ENCODE data around the gene CLDN14. TPM values are rescaled to one million over a fixed set of nuclear protein-coding genes. Genes with fewer than 3 reads are reported as not detected.
"Not testable (repeated sequence)": the region's sequence is repeated elsewhere in the genome, so short reads cannot be mapped to it uniquely, and the experiment has no call there.

Gene CLDN14
- total RNA-seq, 1 experiment from 2014 or later, result not detected

- H3K4me3 ChIP-seq, result no peak overlapping the region
- no peaks in the 10 kb centered on the region for H3K36me3 ChIP-seq
- peaks cover 4% of the 10 kb centered on the region for H3K4me1 ChIP-seq (replicated peaks)
- no peaks in the 10 kb centered on the region for H3K27me3 ChIP-seq (replicated peaks)
- no peaks in the 10 kb centered on the region for H3K9me3 ChIP-seq (replicated peaks)
- no peak for DNase-seq (ENCODE audit: low read depth in 1 of 2, low spot score in 2 of 2)
- no peak overlapping the region for H3K27ac ChIP-seq
Measured at GRCh38 chr21:36489103-36489775, 9.3 kb upstream of the CLDN14 start.

DNA sequence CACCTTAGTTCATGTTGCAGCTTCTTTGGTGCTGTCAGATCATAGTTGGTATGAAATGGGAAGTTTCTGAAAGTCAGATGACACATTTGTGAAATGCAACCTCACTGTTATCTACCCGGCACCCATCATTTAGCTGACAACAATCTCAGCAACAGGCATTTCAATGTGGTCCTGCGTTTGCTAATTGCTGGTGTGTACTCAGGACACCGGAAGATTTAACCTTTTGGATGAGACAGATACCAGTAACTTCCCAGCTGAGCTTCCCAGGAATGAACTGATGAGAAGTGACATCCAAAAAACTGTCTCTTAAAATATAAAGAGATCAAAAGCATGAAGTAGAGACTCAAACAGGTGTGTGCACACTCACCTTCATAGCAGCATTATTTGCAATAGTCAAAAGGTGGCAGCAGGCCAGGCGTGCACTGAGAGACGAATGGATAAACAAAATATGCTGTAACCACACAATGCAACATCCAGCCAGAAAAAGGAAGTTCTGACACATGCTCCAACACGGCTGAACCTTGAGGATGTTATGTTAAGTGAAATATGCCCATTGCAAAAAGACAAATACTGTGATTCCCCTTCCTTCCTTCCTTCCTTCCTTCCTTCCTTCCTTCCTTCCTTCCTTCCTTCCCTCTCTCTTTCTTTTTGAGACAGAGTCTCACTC is 7.9 kb upstream of the CLDN14 start:
- H3K36me3 ChIP-seq, result no peaks in the 10 kb centered on the region
- no peak overlapping the region for H3K27ac ChIP-seq
- peaks cover 4% of the 10 kb centered on the region for H3K4me1 ChIP-seq (replicated peaks)
- no peak for DNase-seq (ENCODE audit: low read depth in 1 of 2, low spot score in 2 of 2)
- H3K27me3 ChIP-seq (replicated peaks), result no peaks in the 10 kb centered on the region
- H3K9me3 ChIP-seq (replicated peaks), result no peaks in the 10 kb centered on the region
- no peak overlapping the region for H3K4me3 ChIP-seq

GRCh38 chr21:36486246-36486645 is 6.3 kb upstream of the CLDN14 start:
- H3K4me1 ChIP-seq (replicated peaks), result peaks cover 4% of the 10 kb centered on the region
- no peaks in the 10 kb centered on the region for H3K9me3 ChIP-seq (replicated peaks)
- DNase-seq (ENCODE audit: low read depth in 1 of 2, low spot score in 2 of 2), result no peak
- H3K4me3 ChIP-seq, result no peak overlapping the region
- H3K27me3 ChIP-seq (replicated peaks), result no peaks in the 10 kb centered on the region
- no peak overlapping the region for H3K27ac ChIP-seq
- no peaks in the 10 kb centered on the region for H3K36me3 ChIP-seq

GRCh38 chr21:36485476-36485875 is 5.6 kb upstream of the CLDN14 start:
- no peaks in the 10 kb centered on the region for H3K36me3 ChIP-seq
- H3K9me3 ChIP-seq (replicated peaks), result no peaks in the 10 kb centered on the region
- H3K4me3 ChIP-seq, result no peak overlapping the region
- H3K27ac ChIP-seq, result no peak overlapping the region
- no peaks in the 10 kb centered on the region for H3K27me3 ChIP-seq (replicated peaks)
- peaks cover 4% of the 10 kb centered on the region for H3K4me1 ChIP-seq (replicated peaks)
- DNase-seq (ENCODE audit: low read depth in 1 of 2, low spot score in 2 of 2), result no peak

DNA sequence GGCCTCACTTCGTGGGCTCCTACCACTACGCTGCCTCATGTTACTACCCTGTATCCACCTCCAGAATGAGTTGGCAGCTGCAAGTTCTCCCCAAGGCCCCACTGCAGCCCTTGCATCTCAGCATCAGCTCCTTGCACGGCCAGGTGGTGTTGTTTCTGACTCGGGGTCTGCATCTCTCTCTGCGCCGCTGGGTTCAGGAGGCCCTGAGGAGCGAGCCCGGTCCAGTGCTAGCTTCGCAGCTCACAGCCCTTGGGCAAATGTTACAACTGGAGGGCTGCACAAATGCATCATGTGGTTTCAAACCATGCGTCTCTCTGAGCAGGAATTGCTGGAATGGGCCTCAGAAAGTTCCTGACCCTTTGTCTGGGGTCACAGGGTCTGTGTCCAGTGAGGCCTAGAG is 3.2 kb upstream of the CLDN14 start:
- Histone ChIP-seq H3K27ac (no peak overlapping the region), H3K27me3 (replicated peaks) (no peaks in the 10 kb centered on the region), H3K4me1 (replicated peaks) (peaks cover 20% of the 10 kb centered on the region), H3K4me3 (no peak overlapping the region), H3K36me3 (no peaks in the 10 kb centered on the region), H3K9me3 (replicated peaks) (no peaks in the 10 kb centered on the region)
- no peak for DNase-seq (ENCODE audit: low read depth in 1 of 2, low spot score in 2 of 2)

DNA sequence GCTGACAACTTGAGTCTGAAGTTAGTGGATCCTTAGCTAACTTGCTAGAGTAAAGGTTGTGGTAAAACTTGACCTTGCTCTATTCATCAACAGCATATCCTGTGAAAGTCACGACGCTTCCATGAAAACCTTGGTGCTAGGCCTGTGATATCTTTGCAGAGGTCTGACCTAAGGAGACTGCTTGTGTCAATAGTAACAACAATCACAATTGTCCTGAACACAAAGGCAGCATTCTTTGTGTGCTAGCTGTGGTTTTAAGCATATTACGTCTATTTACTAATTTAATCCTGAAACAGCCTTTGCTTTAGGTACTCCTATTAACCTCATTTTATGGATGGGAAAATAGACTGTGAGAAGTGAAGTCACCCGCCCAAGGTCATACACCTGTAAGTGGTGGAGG is 2.8 kb upstream of the CLDN14 start:
- Histone ChIP-seq H3K27ac (no peak overlapping the region), H3K27me3 (replicated peaks) (no peaks in the 10 kb centered on the region), H3K4me3 (no peak overlapping the region), H3K36me3 (no peaks in the 10 kb centered on the region), H3K9me3 (replicated peaks) (no peaks in the 10 kb centered on the region), H3K4me1 (replicated peaks) (peaks cover 16% of the 10 kb centered on the region)
- DNase-seq (ENCODE audit: low read depth in 1 of 2, low spot score in 2 of 2), result no peak

DNA sequence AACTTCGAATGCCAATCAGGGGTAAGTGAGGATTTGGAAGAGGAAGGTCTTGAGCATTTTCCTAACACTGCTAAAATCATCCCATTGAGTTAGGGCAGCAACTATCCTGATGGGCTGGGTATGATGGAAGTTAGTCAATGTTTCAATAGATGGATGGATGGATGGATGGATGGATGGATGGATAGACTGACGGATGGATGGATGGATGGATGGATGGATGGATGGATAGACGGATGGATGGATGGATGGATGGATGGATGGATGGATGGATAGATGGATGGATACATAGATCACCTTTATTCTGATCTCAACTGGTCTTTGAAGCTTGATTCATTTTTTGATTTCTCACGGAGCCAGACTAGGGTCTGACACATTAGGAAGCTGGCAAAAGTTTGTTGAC is 2.3 kb upstream of the CLDN14 start:
- H3K9me3 ChIP-seq (replicated peaks), result no peaks in the 10 kb centered on the region
- no peak overlapping the region for H3K4me3 ChIP-seq
- peaks cover 16% of the 10 kb centered on the region for H3K4me1 ChIP-seq (replicated peaks)
- DNase-seq (ENCODE audit: low read depth in 1 of 2, low spot score in 2 of 2), result no peak
- H3K27ac ChIP-seq, result no peak overlapping the region
- H3K36me3 ChIP-seq, result no peaks in the 10 kb centered on the region
- no peaks in the 10 kb centered on the region for H3K27me3 ChIP-seq (replicated peaks)

DNA sequence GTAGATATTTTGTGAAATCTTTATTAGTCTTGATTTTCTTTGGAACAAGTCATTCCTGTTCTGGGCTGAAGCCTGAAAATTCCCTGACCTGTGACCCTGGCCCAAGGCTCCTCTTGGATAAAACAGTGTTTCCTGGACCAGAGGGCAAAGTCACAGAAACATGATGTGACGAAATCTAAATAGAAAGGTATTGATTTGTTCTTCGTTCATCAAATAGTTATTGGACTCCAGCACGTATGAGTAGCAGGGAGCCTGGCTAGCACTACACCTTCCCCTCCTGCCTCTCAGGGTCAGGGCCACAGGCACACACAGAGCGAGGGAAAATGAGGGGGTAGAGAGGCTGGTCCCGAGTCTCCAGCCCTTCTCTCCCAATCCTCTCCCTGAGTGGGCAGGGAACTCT is 1.7 kb upstream of the CLDN14 start:
- no peaks in the 10 kb centered on the region for H3K9me3 ChIP-seq (replicated peaks)
- DNase-seq (ENCODE audit: low read depth in 1 of 2, low spot score in 2 of 2), result no peak
- no peaks in the 10 kb centered on the region for H3K27me3 ChIP-seq (replicated peaks)
- H3K36me3 ChIP-seq, result no peaks in the 10 kb centered on the region
- H3K27ac ChIP-seq, result no peak overlapping the region
- H3K4me3 ChIP-seq, result no peak overlapping the region
- peaks cover 16% of the 10 kb centered on the region for H3K4me1 ChIP-seq (replicated peaks)

GRCh38 chr21:36480618-36481017 is 696 bp upstream of the CLDN14 start:
- Histone ChIP-seq H3K4me1 (replicated peaks) (peaks cover 16% of the 10 kb centered on the region), H3K9me3 (replicated peaks) (no peaks in the 10 kb centered on the region), H3K27ac (no peak overlapping the region), H3K27me3 (replicated peaks) (no peaks in the 10 kb centered on the region), H3K4me3 (no peak overlapping the region), H3K36me3 (no peaks in the 10 kb centered on the region)
- no peak for DNase-seq (ENCODE audit: low read depth in 1 of 2, low spot score in 2 of 2)

DNA sequence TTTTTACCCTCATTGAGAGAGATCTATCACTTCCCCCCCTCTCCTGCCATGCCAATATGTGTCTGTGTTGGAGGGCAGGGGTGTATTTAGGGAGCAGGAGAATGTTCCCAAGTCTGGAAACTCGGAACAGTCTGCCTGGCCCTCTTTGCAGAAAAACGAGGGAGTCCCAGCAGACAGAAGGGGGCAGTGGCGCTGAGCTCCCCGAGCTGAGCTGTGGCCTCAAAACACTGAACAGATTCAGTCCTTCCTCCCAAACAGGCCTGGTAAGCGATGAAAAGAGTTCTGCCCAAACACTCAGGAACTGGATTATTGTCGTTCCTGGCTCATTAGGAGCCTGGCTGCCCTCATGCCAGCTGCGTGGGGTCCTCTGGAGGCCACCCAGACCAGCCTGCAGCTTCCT is 981 bp downstream of the CLDN14 start:
- no peaks in the 10 kb centered on the region for H3K36me3 ChIP-seq
- no peaks in the 10 kb centered on the region for H3K27me3 ChIP-seq (replicated peaks)
- peak overlapping the region; percentile 40 for H3K27ac ChIP-seq
- no peak overlapping the region for H3K4me3 ChIP-seq
- no peaks in the 10 kb centered on the region for H3K9me3 ChIP-seq (replicated peaks)
- peak in 1 of 2 experiments; percentile 10 for DNase-seq (ENCODE audit: low read depth in 1 of 2, low spot score in 2 of 2)
- peaks cover 16% of the 10 kb centered on the region for H3K4me1 ChIP-seq (replicated peaks)

- H3K4me3 ChIP-seq, result no peak overlapping the region
- peak overlapping the region; percentile 40 for H3K27ac ChIP-seq
- DNase-seq (ENCODE audit: low read depth in 1 of 2, low spot score in 2 of 2), result peak; percentile 62 to 77
- H3K27me3 ChIP-seq (replicated peaks), result no peaks in the 10 kb centered on the region
- no peaks in the 10 kb centered on the region for H3K36me3 ChIP-seq
- H3K9me3 ChIP-seq (replicated peaks), result no peaks in the 10 kb centered on the region
- peaks cover 16% of the 10 kb centered on the region for H3K4me1 ChIP-seq (replicated peaks)
Measured at GRCh38 chr21:36478207-36478701, 1.7 kb downstream of the CLDN14 start.

- no peaks in the 10 kb centered on the region for H3K27me3 ChIP-seq (replicated peaks)
- no peaks in the 10 kb centered on the region for H3K9me3 ChIP-seq (replicated peaks)
- no peak overlapping the region for H3K27ac ChIP-seq
- DNase-seq (ENCODE audit: low read depth in 1 of 2, low spot score in 2 of 2), result no peak
- H3K36me3 ChIP-seq, result no peaks in the 10 kb centered on the region
- peaks cover 16% of the 10 kb centered on the region for H3K4me1 ChIP-seq (replicated peaks)
- H3K4me3 ChIP-seq, result no peak overlapping the region
Measured at GRCh38 chr21:36477559-36477958, 2.4 kb downstream of the CLDN14 start.

DNA sequence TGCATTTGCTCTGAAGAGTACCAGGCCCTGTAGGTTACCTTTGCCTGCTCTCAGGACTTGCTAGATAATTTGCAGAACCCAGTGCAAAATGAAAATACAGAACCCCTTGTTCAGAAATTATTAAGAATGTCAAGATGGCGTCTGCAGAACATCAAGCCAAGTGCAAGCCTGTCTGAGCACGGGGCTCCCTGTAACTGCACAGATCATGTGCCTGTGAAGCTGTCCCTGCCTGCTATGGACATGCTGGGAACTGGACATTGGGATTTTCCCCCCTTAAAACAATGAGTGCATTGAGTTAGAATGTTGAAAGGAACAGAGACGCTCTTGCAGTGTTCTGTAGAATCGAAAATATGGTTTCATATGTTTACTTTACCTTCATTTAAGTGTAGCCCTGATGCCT is 2.9 kb downstream of the CLDN14 start:
- no peak for DNase-seq (ENCODE audit: low read depth in 1 of 2, low spot score in 2 of 2)
- Histone ChIP-seq H3K9me3 (replicated peaks) (no peaks in the 10 kb centered on the region), H3K4me3 (no peak overlapping the region), H3K27me3 (replicated peaks) (no peaks in the 10 kb centered on the region), H3K36me3 (no peaks in the 10 kb centered on the region), H3K27ac (no peak overlapping the region), H3K4me1 (replicated peaks) (peaks cover 16% of the 10 kb centered on the region)

GRCh38 chr21:36476541-36476940 is 3.4 kb downstream of the CLDN14 start:
- not testable (repeated sequence) for H3K9me3 ChIP-seq (replicated peaks); H3K36me3 ChIP-seq; H3K27ac ChIP-seq; DNase-seq (ENCODE audit: low read depth in 1 of 2, low spot score in 2 of 2); H3K4me3 ChIP-seq; H3K27me3 ChIP-seq (replicated peaks)
- H3K4me1 ChIP-seq (replicated peaks), result peaks cover 16% of the 10 kb centered on the region

All from SJSA1 (cell line).